AG09319 (cell line): ENCODE data around the gene RECQL5.

Experiments
- DNase-seq: peaks from one replicate; pipeline ENCODE4 v3.0.0-alpha.2; 2010; ENCODE audit warnings: low read depth; ENCODE audit errors: extremely low read depth
- CTCF ChIP-seq: IDR thresholded peaks from 2 replicates; pipeline ENCODE4 v1.5.1; 2011; ENCODE audit warnings: low read depth, mild to moderate bottlenecking, inconsistent platforms, low read length, moderate library complexity

RECQL5 gene

GRCh38 chr17:75650874-75651273 is 16.1 kb downstream of the RECQL5 start:
- no peak for TF ChIP-seq CTCF
- DNase-seq: no peak

- no peak for DNase-seq
- TF ChIP-seq CTCF: no peak
Measured at GRCh38 chr17:75649687-75650086, 17.3 kb downstream of the RECQL5 start.

- TF ChIP-seq CTCF: no peak
- no peak for DNase-seq
Measured at GRCh38 chr17:75647921-75648320, 19.0 kb downstream of the RECQL5 start.

GRCh38 chr17:75647061-75647460 is 19.9 kb downstream of the RECQL5 start:
- no peak for DNase-seq
- no peak for TF ChIP-seq CTCF

GRCh38 chr17:75646638-75646992 is 20.3 kb downstream of the RECQL5 start:
- no peak for TF ChIP-seq CTCF
- no peak for DNase-seq

GRCh38 chr17:75645889-75646637 is 20.9 kb downstream of the RECQL5 start:
- no peak for DNase-seq
- TF ChIP-seq CTCF: no peak

GRCh38 chr17:75645501-75645888 is 21.5 kb downstream of the RECQL5 start:
- no peak for TF ChIP-seq CTCF
- no peak for DNase-seq
